Lower lobe of right lung (tissue), 2 donors: Measurements from ENCODE around the gene BCO1. TPM values are rescaled to one million over a fixed set of nuclear protein-coding genes. Genes with fewer than 3 reads are reported as not detected.

Experiments
- ATAC-seq, 2 donors: fragments of 200-7000 bp; cut with Tn5 transposase; one replicate each; pipeline ENCODE4 v1.9.1; 2020 to 2022; ENCODE audit warnings: mild to moderate bottlenecking in 2 of 2, moderate library complexity in 2 of 2
- DNase-seq: peaks from one replicate; pipeline ENCODE4 v3.0.0-alpha.2; 2020
- H3K27ac ChIP-seq: fragments of 200-600 bp; one replicate; pipeline ENCODE4 v1.8.0; 2022
- H3K27me3 ChIP-seq: fragments of 200-600 bp; one replicate; pipeline ENCODE4 v1.8.0; 2022; ENCODE audit warnings: low read depth
- H3K36me3 ChIP-seq: fragments of 200-600 bp; one replicate; pipeline ENCODE4 v1.8.0; 2022; ENCODE audit warnings: mild to moderate bottlenecking
- H3K4me1 ChIP-seq: fragments of 200-600 bp; one replicate; pipeline ENCODE4 v1.8.0; 2022
- H3K4me3 ChIP-seq: fragments of 200-600 bp; one replicate; pipeline ENCODE4 v1.8.0; 2022; ENCODE audit warnings: mild to moderate bottlenecking
- H3K9me3 ChIP-seq: fragments of 200-600 bp; one replicate; pipeline ENCODE4 v1.8.0; 2022
- intact Hi-C: fragments of 100-400 bp; cut with DNase I; formaldehyde crosslinking; loops from one replicate; pipeline ENCODE4 v1.11.0; 2022
- total RNA-seq: library from RNA; stranded (reverse); fragmentation: NEBNext Ultra II Directional; extraction: Animal tissue kit (Norgen Biotek cat#: 25700); gene quantifications from one replicate; pipeline ENCODE4 v1.2.1, GENCODE V29; 2021
- TF ChIP-seq, protein P1 (sequence below): fragments of 200-600 bp; IDR thresholded peaks from one replicate; pipeline ENCODE4 v1.8.0; 2022; ENCODE audit warnings: antibody characterized with exemption, mild to moderate bottlenecking
- donor health status: DM: no; HTN: yes; CAD: no; lungs with severe emphysema.

BCO1 gene
- total RNA-seq, 1 donor from 2014 or later = 0.74 TPM

- TF ChIP-seq, protein P1, sequence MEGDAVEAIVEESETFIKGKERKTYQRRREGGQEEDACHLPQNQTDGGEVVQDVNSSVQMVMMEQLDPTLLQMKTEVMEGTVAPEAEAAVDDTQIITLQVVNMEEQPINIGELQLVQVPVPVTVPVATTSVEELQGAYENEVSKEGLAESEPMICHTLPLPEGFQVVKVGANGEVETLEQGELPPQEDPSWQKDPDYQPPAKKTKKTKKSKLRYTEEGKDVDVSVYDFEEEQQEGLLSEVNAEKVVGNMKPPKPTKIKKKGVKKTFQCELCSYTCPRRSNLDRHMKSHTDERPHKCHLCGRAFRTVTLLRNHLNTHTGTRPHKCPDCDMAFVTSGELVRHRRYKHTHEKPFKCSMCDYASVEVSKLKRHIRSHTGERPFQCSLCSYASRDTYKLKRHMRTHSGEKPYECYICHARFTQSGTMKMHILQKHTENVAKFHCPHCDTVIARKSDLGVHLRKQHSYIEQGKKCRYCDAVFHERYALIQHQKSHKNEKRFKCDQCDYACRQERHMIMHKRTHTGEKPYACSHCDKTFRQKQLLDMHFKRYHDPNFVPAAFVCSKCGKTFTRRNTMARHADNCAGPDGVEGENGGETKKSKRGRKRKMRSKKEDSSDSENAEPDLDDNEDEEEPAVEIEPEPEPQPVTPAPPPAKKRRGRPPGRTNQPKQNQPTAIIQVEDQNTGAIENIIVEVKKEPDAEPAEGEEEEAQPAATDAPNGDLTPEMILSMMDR = no peak
- no peaks in the 10 kb centered on the region for H3K9me3 ChIP-seq
- no peaks in the 10 kb centered on the region for H3K4me1 ChIP-seq
- no peaks in the 10 kb centered on the region for H3K27me3 ChIP-seq
- H3K4me3 ChIP-seq = no peak overlapping the region
- H3K27ac ChIP-seq = no peak overlapping the region
- intact Hi-C loops = no loop called here
- ATAC-seq (no peak), DNase-seq (no peak)
- H3K36me3 ChIP-seq = no peaks in the 10 kb centered on the region
Observed at GRCh38 chr16:81276323-81276722, 37.8 kb downstream of the BCO1 start.

GRCh38 chr16:81277541-81278080, 39.1 kb downstream of the BCO1 start:
- no peak overlapping the region for H3K27ac ChIP-seq
- no peaks in the 10 kb centered on the region for H3K4me1 ChIP-seq
- H3K36me3 ChIP-seq = no peaks in the 10 kb centered on the region
- no peak overlapping the region for H3K4me3 ChIP-seq
- no peak for DNase-seq
- peak; percentile 23 to 74 for ATAC-seq
- no peaks in the 10 kb centered on the region for H3K9me3 ChIP-seq
- intact Hi-C loops = no loop called here
- H3K27me3 ChIP-seq = no peaks in the 10 kb centered on the region
- TF ChIP-seq, protein P1 = no peak

DNA sequence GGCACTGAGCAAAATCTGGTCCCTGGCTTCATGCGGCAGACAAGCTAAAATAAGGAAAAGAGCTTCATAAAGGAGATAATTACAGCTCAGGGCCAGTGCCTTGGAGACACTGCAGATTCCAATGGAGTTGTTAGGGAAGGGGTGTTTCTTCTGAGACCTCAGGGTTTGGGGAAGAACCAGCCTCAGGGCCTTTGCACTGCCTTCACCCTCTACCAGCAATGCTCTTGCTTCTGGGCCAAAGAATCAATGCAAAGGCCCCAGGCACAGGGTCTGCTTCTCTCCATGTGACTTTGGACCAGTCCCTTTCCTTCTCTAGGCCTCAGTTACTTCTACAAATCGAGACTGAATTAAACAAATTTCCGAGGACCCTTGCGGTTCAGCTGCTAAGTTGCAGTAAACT, 40.0 kb downstream of the BCO1 start:
- Histone ChIP-seq H3K36me3 (no peaks in the 10 kb centered on the region), H3K4me3 (no peak overlapping the region), H3K27me3 (no peaks in the 10 kb centered on the region), H3K4me1 (no peaks in the 10 kb centered on the region), H3K27ac (no peak overlapping the region), H3K9me3 (no peaks in the 10 kb centered on the region)
- intact Hi-C loops = no loop called here
- DNase-seq (no peak), ATAC-seq (no peak)
- TF ChIP-seq, protein P1 = no peak

DNA sequence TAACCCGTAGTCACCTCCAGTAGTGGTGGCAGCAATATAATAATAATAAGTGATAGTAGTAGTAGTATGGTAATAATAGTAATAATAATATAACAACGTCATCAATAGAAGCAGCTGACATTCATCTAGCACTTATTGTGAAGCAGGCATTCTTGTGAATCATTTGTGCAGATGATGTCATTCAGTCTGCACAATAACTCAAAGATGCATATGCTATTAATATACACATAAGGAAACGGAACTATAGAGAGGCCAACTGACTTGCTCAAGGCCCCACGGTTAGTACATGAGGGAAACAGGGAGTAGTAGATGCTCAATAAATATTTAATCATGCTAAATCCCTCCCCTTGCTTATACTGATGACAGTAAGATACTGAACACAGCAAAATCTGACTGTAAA, 40.9 kb downstream of the BCO1 start:
- Histone ChIP-seq H3K9me3 (no peaks in the 10 kb centered on the region), H3K4me3 (no peak overlapping the region), H3K36me3 (no peaks in the 10 kb centered on the region), H3K27ac (no peak overlapping the region), H3K27me3 (no peaks in the 10 kb centered on the region), H3K4me1 (no peaks in the 10 kb centered on the region)
- DNase-seq (no peak), ATAC-seq (no peak)
- intact Hi-C loops = no loop called here
- TF ChIP-seq, protein P1 = no peak

- DNase-seq (no peak), ATAC-seq (no peak)
- Histone ChIP-seq H3K27ac (no peak overlapping the region), H3K9me3 (no peaks in the 10 kb centered on the region), H3K4me3 (no peak overlapping the region), H3K27me3 (no peaks in the 10 kb centered on the region), H3K36me3 (no peaks in the 10 kb centered on the region), H3K4me1 (no peaks in the 10 kb centered on the region)
- intact Hi-C loops = no loop called here
- TF ChIP-seq, protein P1 = no peak
Observed at GRCh38 chr16:81280393-81280792, 41.9 kb downstream of the BCO1 start.

DNA sequence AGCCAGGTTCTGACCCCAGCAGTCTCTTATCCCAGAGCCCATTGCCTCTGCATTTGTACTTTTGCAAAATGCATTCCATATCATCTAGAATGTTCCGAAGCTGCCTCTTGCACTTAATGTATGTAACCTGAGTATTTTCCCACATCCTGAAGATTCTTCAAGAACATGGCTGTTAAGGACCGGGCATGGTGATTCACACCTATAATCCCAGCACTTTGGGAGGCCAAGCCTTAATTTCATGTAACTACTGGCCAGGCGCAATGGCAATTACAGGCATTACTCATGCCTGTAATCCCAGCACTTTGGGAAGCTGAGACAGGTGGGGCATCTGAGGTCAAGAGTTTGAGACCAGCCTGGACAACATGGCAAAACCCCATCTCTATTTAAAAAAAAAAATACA, 44.6 kb downstream of the BCO1 start:
- ATAC-seq = no peak

More for the DNA sequence above, 44.6 kb downstream of the BCO1 start:
- H3K4me1 ChIP-seq = no peaks in the 10 kb centered on the region
- H3K27me3 ChIP-seq = no peaks in the 10 kb centered on the region
- DNase-seq = no peak
- no peaks in the 10 kb centered on the region for H3K36me3 ChIP-seq
- H3K4me3 ChIP-seq = no peak overlapping the region
- no peaks in the 10 kb centered on the region for H3K9me3 ChIP-seq
- TF ChIP-seq, protein P1 = no peak
- H3K27ac ChIP-seq = no peak overlapping the region
- intact Hi-C loops = no loop called here
